ENCODE measurements around the gene SMAD6.

GRCh38 chr15:66679657-66680108 is 22.4 kb upstream of the SMAD6 start:
- TF ChIP-seq, protein P1, sequence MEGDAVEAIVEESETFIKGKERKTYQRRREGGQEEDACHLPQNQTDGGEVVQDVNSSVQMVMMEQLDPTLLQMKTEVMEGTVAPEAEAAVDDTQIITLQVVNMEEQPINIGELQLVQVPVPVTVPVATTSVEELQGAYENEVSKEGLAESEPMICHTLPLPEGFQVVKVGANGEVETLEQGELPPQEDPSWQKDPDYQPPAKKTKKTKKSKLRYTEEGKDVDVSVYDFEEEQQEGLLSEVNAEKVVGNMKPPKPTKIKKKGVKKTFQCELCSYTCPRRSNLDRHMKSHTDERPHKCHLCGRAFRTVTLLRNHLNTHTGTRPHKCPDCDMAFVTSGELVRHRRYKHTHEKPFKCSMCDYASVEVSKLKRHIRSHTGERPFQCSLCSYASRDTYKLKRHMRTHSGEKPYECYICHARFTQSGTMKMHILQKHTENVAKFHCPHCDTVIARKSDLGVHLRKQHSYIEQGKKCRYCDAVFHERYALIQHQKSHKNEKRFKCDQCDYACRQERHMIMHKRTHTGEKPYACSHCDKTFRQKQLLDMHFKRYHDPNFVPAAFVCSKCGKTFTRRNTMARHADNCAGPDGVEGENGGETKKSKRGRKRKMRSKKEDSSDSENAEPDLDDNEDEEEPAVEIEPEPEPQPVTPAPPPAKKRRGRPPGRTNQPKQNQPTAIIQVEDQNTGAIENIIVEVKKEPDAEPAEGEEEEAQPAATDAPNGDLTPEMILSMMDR (conservative IDR thresholded peaks at IDR 0.05; ENCODE audit: low read depth in 2 of 2) = no peak
- no peak for TF ChIP-seq ZNF331 (CRISPR knock-in tag; IDR thresholded peaks at IDR 0.05; ENCODE audit: low read depth)
- no peak for TF ChIP-seq POLR2AphosphoS5 (IDR thresholded peaks at IDR 0.05; ENCODE audit: low read depth)
- TF ChIP-seq EZH2phosphoT487 (IDR thresholded peaks at IDR 0.05; ENCODE audit: unreplicated experiment) = no peak
- no peak for TF ChIP-seq EZH2 (IDR thresholded peaks at IDR 0.05; ENCODE audit: low read depth, unreplicated experiment)
- no peak for TF ChIP-seq NANOG (IDR thresholded peaks at IDR 0.05; ENCODE audit: borderline replicate concordance)
